Fibroblast of skin of scalp (primary cell): ENCODE results near the gene EFNA4.
A peak's percentile ranks its signal among the peaks of the same experiment; 100 is the strongest.

Experiments
- DNase-seq: peaks from one replicate; pipeline ENCODE4 v3.0.0-alpha.2; 2013

The EFNA4 gene

GRCh38 chr1:155075535-155075934, 12.0 kb downstream of the EFNA4 start:
- DNase-seq = no peak

GRCh38 chr1:155076371-155076770, 12.8 kb downstream of the EFNA4 start:
- DNase-seq = no peak

GRCh38 chr1:155077346-155077745, 13.8 kb downstream of the EFNA4 start:
- no peak for DNase-seq

- DNase-seq = no peak
Observed at GRCh38 chr1:155077758-155078445, 14.4 kb downstream of the EFNA4 start.

GRCh38 chr1:155078469-155079209, 15.1 kb downstream of the EFNA4 start, which contains the start of gene EFNA3:
TSS of gene EFNA3 (plus strand) at chr1:155078837. CDS start at chr1:155078942, 105 bp downstream.
- DNase-seq = peak; percentile 60

GRCh38 chr1:155079210-155079486, 15.6 kb downstream of the EFNA4 start:
- DNase-seq = no peak

- DNase-seq = no peak
Observed at GRCh38 chr1:155079487-155080311, 16.2 kb downstream of the EFNA4 start.

- no peak for DNase-seq
Observed at GRCh38 chr1:155080312-155081228, 17.0 kb downstream of the EFNA4 start.

GRCh38 chr1:155081472-155082300, 18.1 kb downstream of the EFNA4 start:
- no peak for DNase-seq

GRCh38 chr1:155082301-155083051, 18.9 kb downstream of the EFNA4 start:
- no peak for DNase-seq

- no peak for DNase-seq
Observed at GRCh38 chr1:155083052-155083541, 19.6 kb downstream of the EFNA4 start.

GRCh38 chr1:155083865-155084721, 20.6 kb downstream of the EFNA4 start:
- peak; percentile 52 for DNase-seq

GRCh38 chr1:155084722-155085503, 21.4 kb downstream of the EFNA4 start:
- DNase-seq = peak; percentile 95

GRCh38 chr1:155085504-155086127, 22.1 kb downstream of the EFNA4 start:
- DNase-seq = peak; percentile 40

- peak; percentile 49 for DNase-seq
Observed at GRCh38 chr1:155086128-155086741, 22.7 kb downstream of the EFNA4 start.

- no peak for DNase-seq
Observed at GRCh38 chr1:155086856-155087535, 23.5 kb downstream of the EFNA4 start.
